SU-DHL-6 (cell line): ENCODE data around the gene HOXD3.

Experiments used
- H2AFZ ChIP-seq: fragments of 200-600 bp; sonication (generic); 2 replicates; pipeline ENCODE4 v1.6.1; 2014; ENCODE audit warnings: low read depth, mild to moderate bottlenecking, moderate library complexity, mixed read lengths, antibody characterized with exemption, low read length; ENCODE audit not compliant: severe bottlenecking
- H3F3A ChIP-seq: fragments of 200-600 bp; shearing (Covaris generic); 2 replicates; pipeline ENCODE4 v1.6.0; 2016; ENCODE audit warnings: antibody characterized with exemption, mild to moderate bottlenecking; ENCODE audit not compliant: insufficient read depth
- H3K27ac ChIP-seq: fragments of 200-600 bp; sonication (generic); 2 replicates; pipeline ENCODE4 v1.5.1; 2016; ENCODE audit warnings: low read depth, mild to moderate bottlenecking, low read length, moderate library complexity, mixed read lengths
- H3K27me3 ChIP-seq: fragments of 200-600 bp; sonication (generic), shearing (Covaris generic); 2 replicates; pipeline ENCODE4 v1.6.0; 2014; ENCODE audit warnings: mild to moderate bottlenecking, low read length
- H3K36me3 ChIP-seq: fragments of 200-600 bp; sonication (generic); 2 replicates; pipeline ENCODE4 v1.6.1; 2014; ENCODE audit warnings: mild to moderate bottlenecking, low read length, mixed read lengths
- H3K4me2 ChIP-seq: fragments of 300-600, 200-600 bp; shearing (Covaris generic), sonication (generic); 2 replicates; pipeline ENCODE4 v1.6.0; 2014; ENCODE audit warnings: low read length, low read depth, mild to moderate bottlenecking; ENCODE audit not compliant: poor library complexity, severe bottlenecking
- H3K4me3 ChIP-seq: fragments of 200-600 bp; sonication (generic); 2 replicates; pipeline ENCODE4 v1.5.1; 2014; ENCODE audit warnings: antibody characterized with exemption, low read length, mild to moderate bottlenecking, mixed read lengths; ENCODE audit not compliant: insufficient read depth, poor library complexity, severe bottlenecking
- H3K79me2 ChIP-seq: fragments of 200-600 bp; sonication (generic); 2 replicates; pipeline ENCODE4 v1.6.1; 2014; ENCODE audit warnings: mild to moderate bottlenecking, low read length, moderate library complexity; ENCODE audit not compliant: insufficient read depth
- H3K9ac ChIP-seq: fragments of 200-600 bp; sonication (generic); 2 replicates; pipeline ENCODE4 v1.7.0; 2014; ENCODE audit warnings: mild to moderate bottlenecking, low read length
- H3K9me2 ChIP-seq: fragments of 200-600 bp; sonication (generic); replicated peaks from 2 replicates; pipeline ENCODE4 v1.6.1; 2014; ENCODE audit warnings: low read length; ENCODE audit not compliant: insufficient read depth
- H3K9me3 ChIP-seq: fragments of 200-600 bp; sonication (generic); 2 replicates; pipeline ENCODE4 v1.6.1; 2014; ENCODE audit warnings: low read length, mixed read lengths; ENCODE audit not compliant: insufficient read depth
- H4K20me1 ChIP-seq: fragments of 200-600 bp; sonication (generic); 2 replicates; pipeline ENCODE4 v1.6.1; 2014; ENCODE audit warnings: low read depth, mild to moderate bottlenecking, antibody characterized with exemption, low read length, moderate library complexity, mixed read lengths
- CTCF ChIP-seq: fragments of 200-600 bp; sonication (generic); IDR thresholded peaks from one replicate; pipeline ENCODE4 v1.5.1; 2017; ENCODE audit warnings: antibody characterized with exemption, mild to moderate bottlenecking, low read length, moderate library complexity; ENCODE audit not compliant: insufficient read depth, poor library complexity, severe bottlenecking
- EZH2phosphoT487 ChIP-seq: fragments of 200-600 bp; sonication (generic), shearing (Covaris generic); conservative IDR thresholded peaks from 2 replicates; pipeline ENCODE4 v1.6.1; 2018; ENCODE audit warnings: mild to moderate bottlenecking, antibody characterized with exemption, low read length, moderate library complexity, mixed read lengths

The HOXD3 gene

GRCh38 chr2:176200971-176201370, 43.9 kb downstream of the HOXD3 start:
- H3K9ac ChIP-seq = no peak overlapping the region
- H3K79me2 ChIP-seq = no peaks in the 10 kb centered on the region
- no peaks in the 10 kb centered on the region for H3F3A ChIP-seq
- H3K4me2 ChIP-seq = no peak overlapping the region
- H3K27ac ChIP-seq = no peak overlapping the region
- no peaks in the 10 kb centered on the region for H3K9me2 ChIP-seq
- H2AFZ ChIP-seq = no peak overlapping the region
- H3K27me3 ChIP-seq = no peaks in the 10 kb centered on the region
- TF ChIP-seq CTCF (no peak), EZH2phosphoT487 (no peak)
- no peaks in the 10 kb centered on the region for H3K9me3 ChIP-seq
- H3K36me3 ChIP-seq = no peaks in the 10 kb centered on the region
- no peaks in the 10 kb centered on the region for H4K20me1 ChIP-seq
- no peak overlapping the region for H3K4me3 ChIP-seq

- Histone ChIP-seq H3F3A (no peaks in the 10 kb centered on the region), H3K79me2 (no peaks in the 10 kb centered on the region), H3K4me3 (no peak overlapping the region), H3K27me3 (no peaks in the 10 kb centered on the region), H3K36me3 (no peaks in the 10 kb centered on the region), H3K9ac (no peak overlapping the region), H3K9me3 (no peaks in the 10 kb centered on the region), H4K20me1 (no peaks in the 10 kb centered on the region), H3K27ac (no peak overlapping the region), H2AFZ (no peak overlapping the region), H3K9me2 (no peaks in the 10 kb centered on the region), H3K4me2 (no peak overlapping the region)
- TF ChIP-seq CTCF (no peak), EZH2phosphoT487 (no peak)
Measured at GRCh38 chr2:176202491-176202890, 45.4 kb downstream of the HOXD3 start.

GRCh38 chr2:176205126-176205525, 48.0 kb downstream of the HOXD3 start:
- H3K27ac ChIP-seq = no peak overlapping the region
- H2AFZ ChIP-seq = no peak overlapping the region
- no peak overlapping the region for H3K9ac ChIP-seq

More at GRCh38 chr2:176205126-176205525, 48.0 kb downstream of the HOXD3 start:
- no peaks in the 10 kb centered on the region for H3K36me3 ChIP-seq
- TF ChIP-seq CTCF (no peak), EZH2phosphoT487 (no peak)
- H3F3A ChIP-seq = no peaks in the 10 kb centered on the region
- no peaks in the 10 kb centered on the region for H3K79me2 ChIP-seq
- H3K27me3 ChIP-seq = no peaks in the 10 kb centered on the region
- no peaks in the 10 kb centered on the region for H4K20me1 ChIP-seq
- no peaks in the 10 kb centered on the region for H3K9me3 ChIP-seq
- no peak overlapping the region for H3K4me3 ChIP-seq
- no peaks in the 10 kb centered on the region for H3K9me2 ChIP-seq
- H3K4me2 ChIP-seq = no peak overlapping the region
